ENCODE measurements around the gene CMC1. TPM values are rescaled to one million over a fixed set of nuclear protein-coding genes. Genes with fewer than 3 reads are reported as not detected.

CMC1 gene
- total RNA-seq, 1 experiment from 2014 or later: 16.5 TPM

GRCh38 chr3:28348265-28348628, 106.8 kb downstream of the CMC1 start:
- Mint-ChIP-seq H3K4me1 (peaks cover 21 to 25% of the 10 kb centered on the region in 2 experiments), H3K9me3 (peaks cover 0 to 13% of the 10 kb centered on the region in 2 experiments; a peak in 1 of 5 replicates), H3K36me3 (ENCODE audit: insufficient read depth in 1 of 3, low read depth in 3 of 3) (peaks cover 4 to 19% (median 12%) of the 10 kb centered on the region in 3 experiments; a peak in 6 of 7 replicates), H3K27ac (peak overlapping the region; percentile 95 to 98 (median 98)), H3K27me3 (ENCODE audit: low read depth) (no peaks in the 10 kb centered on the region), H3K4me3 (peak overlapping the region; percentile 88 to 95)
- Histone ChIP-seq H3K4me1 (ENCODE audit: insufficient read depth, low read length) (no peaks in the 10 kb centered on the region; the same call in 1 of the 2 replicates), H2BK20ac (ENCODE audit: low read depth, low read length, poor library complexity, severe bottlenecking) (no peak overlapping the region), H2BK120ac (ENCODE audit: low read depth, low read length, poor library complexity, severe bottlenecking) (no peak overlapping the region), H2AFZ (ENCODE audit: low read length) (no peak overlapping the region), H3K14ac (ENCODE audit: insufficient read depth, low read length) (peak overlapping the region; percentile 95; the same call in 1 of the 2 replicates), H3K56ac (ENCODE audit: insufficient read length, low read depth, low read length) (no peak overlapping the region), H2BK5ac (ENCODE audit: insufficient read length, low read length) (no peak overlapping the region), H3K23ac (ENCODE audit: insufficient read length, low read depth, low read length) (no peak overlapping the region), H3K9me3 (ENCODE audit: control insufficient read depth, low read depth, low read length) (no peaks in the 10 kb centered on the region), H2BK12ac (ENCODE audit: insufficient read length, low read depth, low read length) (no peak overlapping the region), H3K79me2 (ENCODE audit: insufficient read depth, low read length) (peaks cover 2% of the 10 kb centered on the region; the same call in 1 of the 2 replicates), H4K20me1 (ENCODE audit: control insufficient read depth, insufficient read depth, insufficient read length) (no peaks in the 10 kb centered on the region), H2BK15ac (ENCODE audit: low read depth, low read length) (no peak overlapping the region), H3K27me3 (ENCODE audit: insufficient read depth, low read length) (no peaks in the 10 kb centered on the region), H3K79me1 (ENCODE audit: insufficient read depth, low read depth, low read length, poor library complexity, severe bottlenecking) (no peaks in the 10 kb centered on the region), H4K8ac (replicated peaks; ENCODE audit: insufficient read length, low read depth, low read length) (no peak overlapping the region), H2AK5ac (ENCODE audit: insufficient read length, low read length) (no peak overlapping the region), H3K4ac (ENCODE audit: low read depth, low read length) (no peak overlapping the region), H3K23me2 (ENCODE audit: insufficient read length, low read depth, low read length, poor library complexity, severe bottlenecking) (peaks cover 6% of the 10 kb centered on the region), H4K5ac (ENCODE audit: insufficient read length, low read depth, low read length) (no peak overlapping the region), H3K27ac (ENCODE audit: insufficient read length, low read depth, low read length) (no peak overlapping the region), H3K9ac (ENCODE audit: extremely low read depth, insufficient read length, low read length) (peak overlapping the region; percentile 83), H3K18ac (ENCODE audit: insufficient read length, low read depth, low read length) (peak overlapping the region; percentile 99), H3K4me2 (ENCODE audit: insufficient read depth, insufficient read length, low read length) (peak overlapping the region; percentile 93), H3T11ph (ENCODE audit: low read length) (no peak overlapping the region), H4K91ac (ENCODE audit: insufficient read length, low read depth, low read length) (no peak overlapping the region)
- DNase-seq: no peak
- no CpG with 5 or more reads among the region's 16 CpGs for WGBS (ENCODE audit: extremely low coverage, insufficient read length, low lambda C conversion rate)
- TF ChIP-seq CTCF (conservative IDR thresholded peaks at IDR 0.05): no peak

Measured in H9 (cell line).